Activated CD4-positive, CD25-positive, alpha-beta regulatory T cell treated with anti-CD3 and anti-CD28 coated beads, Interleukin-2, amount 50 U/mL, for 72 hours (primary cell): ENCODE data around the gene SHROOM2.

Experiments
- DNase-seq: peaks from one replicate; pipeline ENCODE4 v3.0.0; 2021

Gene SHROOM2

GRCh38 chrX:9952300-9952699 lies 166.1 kb downstream of the SHROOM2 start:
- no peak for DNase-seq

GRCh38 chrX:9953396-9953795 lies 167.2 kb downstream of the SHROOM2 start:
- DNase-seq, result no peak

- no peak for DNase-seq
These were observed 169.3 kb downstream of the SHROOM2 start for GRCh38 chrX:9955506-9955905.

GRCh38 chrX:9957743-9958142 lies 171.5 kb downstream of the SHROOM2 start:
- no peak for DNase-seq

GRCh38 chrX:9958183-9958582 lies 172.0 kb downstream of the SHROOM2 start:
- DNase-seq, result no peak

GRCh38 chrX:9961750-9962149 lies 175.5 kb downstream of the SHROOM2 start:
- DNase-seq, result no peak

GRCh38 chrX:9966775-9967408 lies 180.7 kb downstream of the SHROOM2 start, which contains the start of gene CLDN34:
Gene CLDN34 (plus strand): TSS chrX:9967358. CDS start chrX:9967358, 0 bp downstream.
- DNase-seq, result no peak

- no peak for DNase-seq
These were observed 191.4 kb downstream of the SHROOM2 start for GRCh38 chrX:9977635-9978034.

GRCh38 chrX:9980401-9980800 lies 194.2 kb downstream of the SHROOM2 start:
- no peak for DNase-seq

GRCh38 chrX:9980927-9981326 lies 194.7 kb downstream of the SHROOM2 start:
- no peak for DNase-seq

GRCh38 chrX:9983441-9983840 lies 197.2 kb downstream of the SHROOM2 start:
- no peak for DNase-seq

- no peak for DNase-seq
These were observed 197.6 kb downstream of the SHROOM2 start for GRCh38 chrX:9983846-9984245.

- DNase-seq, result no peak
These were observed 202.5 kb downstream of the SHROOM2 start for GRCh38 chrX:9988762-9989161.

- no peak for DNase-seq
These were observed 205.8 kb downstream of the SHROOM2 start for GRCh38 chrX:9992061-9992460.

- DNase-seq, result no peak
These were observed 206.5 kb downstream of the SHROOM2 start for GRCh38 chrX:9992724-9993123.

GRCh38 chrX:9995855-9996339 lies 209.7 kb downstream of the SHROOM2 start:
- DNase-seq, result peak; percentile 81

GRCh38 chrX:9997041-9997440 lies 210.8 kb downstream of the SHROOM2 start:
- no peak for DNase-seq

- DNase-seq, result peak; percentile 43
These were observed 211.3 kb downstream of the SHROOM2 start for GRCh38 chrX:9997524-9997923.
